Left colon (tissue), 2 donors: ENCODE results near the gene PDE4A. TPM values are rescaled to one million over a fixed set of nuclear protein-coding genes. Genes with fewer than 3 reads are reported as not detected.
A peak's percentile ranks its signal among the peaks of the same experiment; 100 is the strongest.

Source experiments
- ATAC-seq: fragments of 200-7000 bp; cut with Tn5 transposase; one replicate; pipeline ENCODE4 v1.9.1; 2020; ENCODE audit warnings: mild to moderate bottlenecking, moderate library complexity
- DNase-seq, 2 donors: peaks; one replicate each; pipeline ENCODE4 v3.0.0-alpha.2; 2020
- intact Hi-C, 2 donors: fragments of 100-400 bp; cut with DNase I in 1 of 2; cut with micrococcal nuclease in 1 of 2; formaldehyde crosslinking; loops; one replicate each; pipeline versions ENCODE4 v1.11.2 to v1.14.0; 2022; cut with DNase I, micrococcal nuclease
- total RNA-seq, 2 donors: library from RNA; stranded (reverse); fragmentation: NEBNext Ultra II Directional; extraction: Animal tissue kit (Norgen Biotek cat#: 25700); gene quantifications; one replicate each; pipeline ENCODE4 v1.2.1, GENCODE V29; 2021
- donor health status: DM: no; HTN: no; CAD: no.
- donor health status: DM: yes; HTN: yes; CAD: no.

Gene PDE4A
- total RNA-seq, 2 donors from 2014 or later = 13.8 to 14.3 TPM

GRCh38 chr19:10419646-10420443, 493 bp upstream of the PDE4A start:
- ATAC-seq = no peak
- intact Hi-C loops = no loop called here
- DNase-seq = no peak

- no peak for ATAC-seq
- intact Hi-C loops = no loop called here
- no peak for DNase-seq
Measured at GRCh38 chr19:10421240-10422045, 1.1 kb downstream of the PDE4A start.

GRCh38 chr19:10422046-10422461, 1.7 kb downstream of the PDE4A start:
- ATAC-seq (no peak), DNase-seq (no peak)
- intact Hi-C loops = no loop called here

- intact Hi-C loops = no loop called here
- no peak for ATAC-seq
- no peak for DNase-seq
Measured at GRCh38 chr19:10422846-10423245, 2.5 kb downstream of the PDE4A start.

GRCh38 chr19:10424011-10424637, 3.8 kb downstream of the PDE4A start:
- peak; percentile 86 for ATAC-seq

GRCh38 chr19:10427169-10427568, 6.8 kb downstream of the PDE4A start:
- ATAC-seq (no peak), DNase-seq (no peak)
- intact Hi-C loops = no loop called here

More at GRCh38 chr19:10424011-10424637, 3.8 kb downstream of the PDE4A start:
- intact Hi-C loops = no loop called here
- peak; percentile 68 to 87 for DNase-seq

- ATAC-seq (no peak), DNase-seq (no peak)
- intact Hi-C loops = no loop called here
Measured at GRCh38 chr19:10428996-10429381, 8.7 kb downstream of the PDE4A start.

GRCh38 chr19:10430505-10431253, 10.3 kb downstream of the PDE4A start:
- ATAC-seq (peak; percentile 73), DNase-seq (peak; percentile 62 to 78)
- intact Hi-C loops = no loop called here

- intact Hi-C loops = no loop called here
- DNase-seq = peak; percentile 51 to 65
- ATAC-seq = peak; percentile 14
Measured at GRCh38 chr19:10431254-10431942, 11.1 kb downstream of the PDE4A start.

- ATAC-seq = peak; percentile 74
- DNase-seq = peak; percentile 77 to 83
- intact Hi-C loops = no loop called here
Measured at GRCh38 chr19:10431943-10432735, 11.8 kb downstream of the PDE4A start.

- DNase-seq (no peak), ATAC-seq (no peak)
- intact Hi-C loops = no loop called here
Measured at GRCh38 chr19:10432736-10433130, 12.4 kb downstream of the PDE4A start.

- DNase-seq (no peak), ATAC-seq (no peak)
- intact Hi-C loops = no loop called here
Measured at GRCh38 chr19:10433131-10433536, 12.8 kb downstream of the PDE4A start.

- no peak for ATAC-seq
- DNase-seq = no peak
- intact Hi-C loops = no loop called here
Measured at GRCh38 chr19:10439588-10439987, 19.2 kb downstream of the PDE4A start.

- no peak for DNase-seq
- intact Hi-C loops = no loop called here
- ATAC-seq = no peak
Measured at GRCh38 chr19:10442698-10443097, 22.4 kb downstream of the PDE4A start.

- DNase-seq (no peak), ATAC-seq (no peak)
- intact Hi-C loops = no loop called here
Measured at GRCh38 chr19:10449037-10449436, 28.7 kb downstream of the PDE4A start.

GRCh38 chr19:10450191-10450852, 30.0 kb downstream of the PDE4A start:
- intact Hi-C loops = no loop called here
- DNase-seq (no peak), ATAC-seq (no peak)
